Measurements from ENCODE around the gene HSD17B3. TPM values are rescaled to one million over a fixed set of nuclear protein-coding genes. Genes with fewer than 3 reads are reported as not detected.

HSD17B3 gene
- total and polyA plus RNA-seq, 3 experiments from 2014 or later = 0.35 to 0.42 TPM; not detected in 1

- H3K27me3 Mint-ChIP-seq = peaks cover 40 to 61% of the 10 kb centered on the region in 2 donors
- ChIA-PET POLR2A (no interaction called here), CTCF (no interaction called here)
Measured at GRCh38 chr9:96222132-96222531, 79.8 kb downstream of the HSD17B3 start.

GRCh38 chr9:96219900-96220257 is 82.1 kb downstream of the HSD17B3 start:
- Mint-ChIP-seq H3K9me3 (peaks cover 0 to 10% (median 7%) of the 10 kb centered on the region in 5 donors), H3K27me3 (peaks cover 35 to 68% of the 10 kb centered on the region in 2 donors), H3K4me3 (peak overlapping the region in 1 of 7 donors; percentile 33), H3K36me3 (peaks cover 0 to 8% (median 0%) of the 10 kb centered on the region in 3 donors), H3K27ac (no peak overlapping the region), H3K4me1 (peaks cover 10 to 16% (median 13%) of the 10 kb centered on the region in 3 donors)
- peaks cover 10% of the 10 kb centered on the region for H3K27me3 ChIP-seq (ENCODE audit: insufficient read depth, low read length, poor library complexity, severe bottlenecking)
- ChIA-PET CTCF (interaction anchor here (1.0 to 1.5 kb wide), 2 partner anchors 12 to 15 kb away, joined by 3 read pairs; no protein-coding TSS in a partner anchor), POLR2A (interaction anchor here (0.7 kb wide), 1 partner anchor 354 kb away, joined by 4 read pairs; no protein-coding TSS in a partner anchor)
- H3K4me3 ChIP-seq (ENCODE audit: low read length) = no peak overlapping the region
- peaks cover 5% of the 10 kb centered on the region for H3K4me1 ChIP-seq (ENCODE audit: insufficient read depth, low read length)
- H3K36me3 ChIP-seq (ENCODE audit: insufficient read depth, low read length) = no peaks in the 10 kb centered on the region
- H3K9me3 ChIP-seq (ENCODE audit: low read length) = no peaks in the 10 kb centered on the region
- no peak overlapping the region for H3K27ac ChIP-seq (ENCODE audit: low read depth, low read length)
- no peak for DNase-seq

More at GRCh38 chr9:96222132-96222531, 79.8 kb downstream of the HSD17B3 start:
- Mint-ChIP-seq H3K27ac (peak overlapping the region in 1 of 8 donors; percentile 6), H3K9me3 (peaks cover 0 to 10% (median 7%) of the 10 kb centered on the region in 5 donors), H3K4me1 (peaks cover 10 to 16% (median 10%) of the 10 kb centered on the region in 3 donors), H3K36me3 (peaks cover 0 to 12% (median 0%) of the 10 kb centered on the region in 3 donors), H3K4me3 (no peak overlapping the region)
- peaks cover 10% of the 10 kb centered on the region for H3K27me3 ChIP-seq (ENCODE audit: insufficient read depth, low read length, poor library complexity, severe bottlenecking)
- H3K36me3 ChIP-seq (ENCODE audit: insufficient read depth, low read length) = no peaks in the 10 kb centered on the region
- no peaks in the 10 kb centered on the region for H3K9me3 ChIP-seq (ENCODE audit: low read length)
- DNase-seq = no peak
- no peak overlapping the region for H3K4me3 ChIP-seq (ENCODE audit: low read length)
- no peak overlapping the region for H3K27ac ChIP-seq (ENCODE audit: low read depth, low read length)
- peaks cover 5% of the 10 kb centered on the region for H3K4me1 ChIP-seq (ENCODE audit: insufficient read depth, low read length)

GRCh38 chr9:96219026-96219899 is 82.7 kb downstream of the HSD17B3 start:
- H3K4me1 Mint-ChIP-seq = peaks cover 10 to 16% (median 13%) of the 10 kb centered on the region in 3 donors
- H3K4me3 ChIP-seq (ENCODE audit: low read length) = no peak overlapping the region
- POLR2A ChIA-PET = no interaction called here

GRCh38 chr9:96217754-96218693 is 84.0 kb downstream of the HSD17B3 start:
- POLR2A ChIA-PET = no interaction called here
- CTCF ChIA-PET = interaction anchor here (0.6 to 2.7 kb wide), 10 partner anchors 10 to 1560 kb away, joined by 3 to 10 read pairs (median 4); no protein-coding TSS in a partner anchor
- Mint-ChIP-seq H3K4me1 (peaks cover 10 to 16% (median 13%) of the 10 kb centered on the region in 3 donors), H3K9me3 (peaks cover 0 to 3% (median 0%) of the 10 kb centered on the region in 5 donors), H3K27me3 (peaks cover 28 to 59% of the 10 kb centered on the region in 2 donors), H3K36me3 (no peaks in the 10 kb centered on the region), H3K4me3 (peak overlapping the region; percentile 38 to 82 (median 77)), H3K27ac (peak overlapping the region in 3 of 8 donors; percentile 31 to 71 (median 64))
- Histone ChIP-seq H3K4me3 (ENCODE audit: low read length) (peak overlapping the region; percentile 22), H3K27ac (ENCODE audit: low read depth, low read length) (no peak overlapping the region), H3K9me3 (ENCODE audit: low read length) (no peaks in the 10 kb centered on the region), H3K36me3 (ENCODE audit: insufficient read depth, low read length) (no peaks in the 10 kb centered on the region), H3K4me1 (ENCODE audit: insufficient read depth, low read length) (peaks cover 5% of the 10 kb centered on the region), H3K27me3 (ENCODE audit: insufficient read depth, low read length, poor library complexity, severe bottlenecking) (peaks cover 7% of the 10 kb centered on the region)
- DNase-seq = peak; percentile 56 to 73 (median 58)

More at GRCh38 chr9:96219026-96219899, 82.7 kb downstream of the HSD17B3 start:
- Histone ChIP-seq H3K27ac (ENCODE audit: low read depth, low read length) (no peak overlapping the region), H3K9me3 (ENCODE audit: low read length) (no peaks in the 10 kb centered on the region), H3K4me1 (ENCODE audit: insufficient read depth, low read length) (peaks cover 5% of the 10 kb centered on the region), H3K27me3 (ENCODE audit: insufficient read depth, low read length, poor library complexity, severe bottlenecking) (peaks cover 10% of the 10 kb centered on the region), H3K36me3 (ENCODE audit: insufficient read depth, low read length) (no peaks in the 10 kb centered on the region)
- H3K4me3 Mint-ChIP-seq = peak overlapping the region in 2 of 7 donors; percentile 24 to 57
- peaks cover 0 to 7% (median 5%) of the 10 kb centered on the region in 5 donors for H3K9me3 Mint-ChIP-seq
- DNase-seq = peak; percentile 10 to 55 (median 29)
- H3K36me3 Mint-ChIP-seq = peaks cover 0 to 5% (median 0%) of the 10 kb centered on the region in 3 donors
- CTCF ChIA-PET = interaction anchor here (0.6 to 2.7 kb wide), 4 partner anchors 9 to 114 kb away, joined by 3 to 10 read pairs (median 4); no protein-coding TSS in a partner anchor
- no peak overlapping the region for H3K27ac Mint-ChIP-seq
- H3K27me3 Mint-ChIP-seq = peaks cover 32 to 63% of the 10 kb centered on the region in 2 donors

- peaks cover 26 to 55% of the 10 kb centered on the region in 2 donors for H3K27me3 Mint-ChIP-seq
- CTCF ChIA-PET = interaction anchor here (0.6 to 2.7 kb wide), 9 partner anchors 11 to 1559 kb away, joined by 3 to 10 read pairs (median 4); no protein-coding TSS in a partner anchor
- no peaks in the 10 kb centered on the region for H3K36me3 Mint-ChIP-seq
- H3K4me1 Mint-ChIP-seq = peaks cover 10 to 16% (median 13%) of the 10 kb centered on the region in 3 donors
- POLR2A ChIA-PET = no interaction called here
- Histone ChIP-seq H3K4me3 (ENCODE audit: low read length) (no peak overlapping the region), H3K36me3 (ENCODE audit: insufficient read depth, low read length) (no peaks in the 10 kb centered on the region), H3K27me3 (ENCODE audit: insufficient read depth, low read length, poor library complexity, severe bottlenecking) (peaks cover 6% of the 10 kb centered on the region), H3K4me1 (ENCODE audit: insufficient read depth, low read length) (peaks cover 5% of the 10 kb centered on the region), H3K27ac (ENCODE audit: low read depth, low read length) (no peak overlapping the region), H3K9me3 (ENCODE audit: low read length) (no peaks in the 10 kb centered on the region)
- DNase-seq = no peak
- H3K4me3 Mint-ChIP-seq = peak overlapping the region in 1 of 7 donors; percentile 54
- no peak overlapping the region for H3K27ac Mint-ChIP-seq
- peaks cover 0 to 3% (median 0%) of the 10 kb centered on the region in 5 donors for H3K9me3 Mint-ChIP-seq
Measured at GRCh38 chr9:96217294-96217707, 84.7 kb downstream of the HSD17B3 start.

- Mint-ChIP-seq H3K27me3 (peaks cover 20 to 49% of the 10 kb centered on the region in 2 donors), H3K4me3 (peak overlapping the region in 1 of 7 donors; percentile 19)
Measured at GRCh38 chr9:96216583-96216982, 85.4 kb downstream of the HSD17B3 start.

GRCh38 chr9:96215841-96216240 is 86.1 kb downstream of the HSD17B3 start:
- H3K36me3 Mint-ChIP-seq = no peaks in the 10 kb centered on the region
- no peak overlapping the region for H3K27ac ChIP-seq (ENCODE audit: low read depth, low read length)
- no peaks in the 10 kb centered on the region for H3K9me3 ChIP-seq (ENCODE audit: low read length)
- POLR2A ChIA-PET = no interaction called here
- H3K4me3 Mint-ChIP-seq = no peak overlapping the region
- H3K4me1 Mint-ChIP-seq = peaks cover 10 to 16% (median 13%) of the 10 kb centered on the region in 3 donors
- DNase-seq = no peak
- peaks cover 13 to 48% of the 10 kb centered on the region in 2 donors for H3K27me3 Mint-ChIP-seq
- peaks cover 5% of the 10 kb centered on the region for H3K4me1 ChIP-seq (ENCODE audit: insufficient read depth, low read length)
- no peaks in the 10 kb centered on the region for H3K36me3 ChIP-seq (ENCODE audit: insufficient read depth, low read length)
- peaks cover 6% of the 10 kb centered on the region for H3K27me3 ChIP-seq (ENCODE audit: insufficient read depth, low read length, poor library complexity, severe bottlenecking)
- H3K4me3 ChIP-seq (ENCODE audit: low read length) = no peak overlapping the region
- peaks cover 0 to 3% (median 0%) of the 10 kb centered on the region in 5 donors for H3K9me3 Mint-ChIP-seq
- no peak overlapping the region for H3K27ac Mint-ChIP-seq
- CTCF ChIA-PET = no interaction called here

More at GRCh38 chr9:96216583-96216982, 85.4 kb downstream of the HSD17B3 start:
- peaks cover 0 to 3% (median 0%) of the 10 kb centered on the region in 5 donors for H3K9me3 Mint-ChIP-seq
- peaks cover 5% of the 10 kb centered on the region for H3K4me1 ChIP-seq (ENCODE audit: insufficient read depth, low read length)
- no peak overlapping the region for H3K27ac ChIP-seq (ENCODE audit: low read depth, low read length)
- DNase-seq = no peak
- peaks cover 6% of the 10 kb centered on the region for H3K27me3 ChIP-seq (ENCODE audit: insufficient read depth, low read length, poor library complexity, severe bottlenecking)
- H3K9me3 ChIP-seq (ENCODE audit: low read length) = no peaks in the 10 kb centered on the region
- H3K27ac Mint-ChIP-seq = no peak overlapping the region
- POLR2A ChIA-PET = no interaction called here
- H3K36me3 ChIP-seq (ENCODE audit: insufficient read depth, low read length) = no peaks in the 10 kb centered on the region
- CTCF ChIA-PET = interaction anchor here (1.6 to 2.7 kb wide), 3 partner anchors 11 to 1536 kb away, joined by 4 to 10 read pairs (median 4); no protein-coding TSS in a partner anchor
- peaks cover 10 to 16% (median 13%) of the 10 kb centered on the region in 3 donors for H3K4me1 Mint-ChIP-seq
- H3K4me3 ChIP-seq (ENCODE audit: low read length) = no peak overlapping the region
- H3K36me3 Mint-ChIP-seq = no peaks in the 10 kb centered on the region

Measured in CD8-positive, alpha-beta memory T cell (primary cell).